Measurements from ENCODE around the gene NOS1AP. TPM values are rescaled to one million over a fixed set of nuclear protein-coding genes. Genes with fewer than 3 reads are reported as not detected.

NOS1AP gene
- total and polyA plus RNA-seq, 8 donors = 0.25 to 13.8 (median 6.2) TPM

DNA sequence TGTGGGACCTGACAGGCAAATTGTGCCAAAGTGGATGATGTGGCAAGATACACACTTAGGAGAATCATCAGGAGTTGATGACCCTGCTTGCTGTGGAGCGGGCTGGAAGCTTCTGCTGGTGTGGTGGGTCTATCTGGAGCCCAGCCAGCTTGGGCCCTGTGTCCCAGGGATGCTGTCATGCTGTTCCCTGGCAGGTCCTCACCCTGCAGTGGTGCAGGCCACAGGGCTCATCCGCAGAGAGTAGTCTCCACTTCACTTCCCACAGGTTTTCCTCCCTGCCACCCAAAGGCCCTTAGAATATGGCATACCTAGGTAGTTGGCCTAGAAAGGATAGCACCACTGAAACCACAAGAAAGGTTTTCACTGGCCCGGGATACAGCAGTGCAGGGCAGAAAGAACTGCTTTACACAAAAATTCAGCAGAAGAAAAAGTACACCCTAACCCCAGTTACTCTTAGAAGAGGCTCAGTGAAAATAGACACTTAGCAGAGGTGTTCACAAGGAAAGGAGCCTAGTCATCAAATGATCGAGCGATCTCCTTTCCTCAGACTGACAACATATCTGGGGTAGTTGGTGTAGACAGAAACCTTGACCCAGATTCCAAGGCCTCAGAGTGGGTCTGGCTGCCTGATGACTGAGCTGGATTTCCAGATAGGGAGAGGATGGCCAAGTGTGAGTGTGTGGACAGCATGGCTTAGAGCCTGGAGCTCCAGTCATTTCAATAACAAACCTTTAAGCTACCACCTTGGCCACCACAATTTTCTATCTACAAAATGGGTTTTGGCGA is 310.8 kb downstream of the NOS1AP start:
- H3K36me3 ChIP-seq = peaks cover 0 to 34% (median 19%) of the 10 kb centered on the region in 4 donors
- intact Hi-C loops (cut with DNase I; ENCODE audit: low total_unique reads) = no loop called here
- no peak for DNase-seq
- H3K4me1 ChIP-seq = peaks cover 0 to 9% (median 3%) of the 10 kb centered on the region in 4 donors
- no peaks in the 10 kb centered on the region for H3K9me3 ChIP-seq
- WGBS, 5 donors = 82 to 91% (median 88%) methylated on average over 6 of the region's 6 CpGs
- peak overlapping the region in 1 of 5 donors; percentile 86 for H3K27ac ChIP-seq
- TF ChIP-seq EP300 (IDR thresholded peaks at IDR 0.05) (no peak), POLR2AphosphoS5 (IDR thresholded peaks at IDR 0.05) (no peak)
- TF ChIP-seq, protein P1, sequence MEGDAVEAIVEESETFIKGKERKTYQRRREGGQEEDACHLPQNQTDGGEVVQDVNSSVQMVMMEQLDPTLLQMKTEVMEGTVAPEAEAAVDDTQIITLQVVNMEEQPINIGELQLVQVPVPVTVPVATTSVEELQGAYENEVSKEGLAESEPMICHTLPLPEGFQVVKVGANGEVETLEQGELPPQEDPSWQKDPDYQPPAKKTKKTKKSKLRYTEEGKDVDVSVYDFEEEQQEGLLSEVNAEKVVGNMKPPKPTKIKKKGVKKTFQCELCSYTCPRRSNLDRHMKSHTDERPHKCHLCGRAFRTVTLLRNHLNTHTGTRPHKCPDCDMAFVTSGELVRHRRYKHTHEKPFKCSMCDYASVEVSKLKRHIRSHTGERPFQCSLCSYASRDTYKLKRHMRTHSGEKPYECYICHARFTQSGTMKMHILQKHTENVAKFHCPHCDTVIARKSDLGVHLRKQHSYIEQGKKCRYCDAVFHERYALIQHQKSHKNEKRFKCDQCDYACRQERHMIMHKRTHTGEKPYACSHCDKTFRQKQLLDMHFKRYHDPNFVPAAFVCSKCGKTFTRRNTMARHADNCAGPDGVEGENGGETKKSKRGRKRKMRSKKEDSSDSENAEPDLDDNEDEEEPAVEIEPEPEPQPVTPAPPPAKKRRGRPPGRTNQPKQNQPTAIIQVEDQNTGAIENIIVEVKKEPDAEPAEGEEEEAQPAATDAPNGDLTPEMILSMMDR (IDR thresholded peaks at IDR 0.05) = no peak
- no peaks in the 10 kb centered on the region for H3K27me3 ChIP-seq
- H3K4me3 ChIP-seq = no peak overlapping the region

DNA sequence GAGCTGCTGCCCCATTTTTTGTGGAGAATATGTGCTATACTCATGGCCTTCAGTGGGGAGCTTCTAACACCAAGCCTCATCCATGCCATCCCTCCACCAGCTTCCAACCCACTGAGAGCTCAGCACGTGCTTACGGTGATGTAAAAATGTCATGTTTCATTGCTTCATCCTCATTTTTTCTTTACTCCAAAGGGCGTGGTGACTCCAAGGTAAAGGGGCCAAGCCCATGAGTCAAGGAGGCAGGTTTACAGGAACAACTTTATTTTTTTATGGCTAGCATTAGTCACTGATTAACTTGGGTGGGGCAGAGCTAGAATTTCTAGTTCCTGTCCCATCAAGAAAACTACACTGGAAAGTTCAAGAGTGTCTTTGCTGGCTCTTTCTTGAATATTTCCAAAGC is 311.9 kb downstream of the NOS1AP start, which contains the start of gene C1orf226:
C1orf226 (plus strand) TSS at position 346 of the 400 bp plus-strand sequence. CDS start 174 bp downstream, outside the sequence.
- Histone ChIP-seq H3K4me3 (no peak within 1 kb of the TSS), H3K36me3 (peaks cover 0 to 43% (median 15%) of the 10 kb centered on the region in 4 donors), H3K27me3 (no peaks in the 10 kb centered on the region), H3K4me1 (peaks cover 0 to 9% (median 3%) of the 10 kb centered on the region in 4 donors), H3K9me3 (no peaks in the 10 kb centered on the region), H3K27ac (peak within 1 kb of the TSS; percentile 38 to 89 (median 74))
- TF ChIP-seq POLR2AphosphoS5 (IDR thresholded peaks at IDR 0.05) = peak in 2 of 3 donors; percentile 36 to 60
- TF ChIP-seq, protein P1 (IDR thresholded peaks at IDR 0.05) = no peak
- WGBS, 5 donors = 30 to 77% (median 48%) methylated on average over 3 of the region's 3 CpGs
- intact Hi-C loops (cut with DNase I; ENCODE audit: low total_unique reads) = no loop called here
- DNase-seq = peak in 1 of 2 donors; percentile 90

DNA sequence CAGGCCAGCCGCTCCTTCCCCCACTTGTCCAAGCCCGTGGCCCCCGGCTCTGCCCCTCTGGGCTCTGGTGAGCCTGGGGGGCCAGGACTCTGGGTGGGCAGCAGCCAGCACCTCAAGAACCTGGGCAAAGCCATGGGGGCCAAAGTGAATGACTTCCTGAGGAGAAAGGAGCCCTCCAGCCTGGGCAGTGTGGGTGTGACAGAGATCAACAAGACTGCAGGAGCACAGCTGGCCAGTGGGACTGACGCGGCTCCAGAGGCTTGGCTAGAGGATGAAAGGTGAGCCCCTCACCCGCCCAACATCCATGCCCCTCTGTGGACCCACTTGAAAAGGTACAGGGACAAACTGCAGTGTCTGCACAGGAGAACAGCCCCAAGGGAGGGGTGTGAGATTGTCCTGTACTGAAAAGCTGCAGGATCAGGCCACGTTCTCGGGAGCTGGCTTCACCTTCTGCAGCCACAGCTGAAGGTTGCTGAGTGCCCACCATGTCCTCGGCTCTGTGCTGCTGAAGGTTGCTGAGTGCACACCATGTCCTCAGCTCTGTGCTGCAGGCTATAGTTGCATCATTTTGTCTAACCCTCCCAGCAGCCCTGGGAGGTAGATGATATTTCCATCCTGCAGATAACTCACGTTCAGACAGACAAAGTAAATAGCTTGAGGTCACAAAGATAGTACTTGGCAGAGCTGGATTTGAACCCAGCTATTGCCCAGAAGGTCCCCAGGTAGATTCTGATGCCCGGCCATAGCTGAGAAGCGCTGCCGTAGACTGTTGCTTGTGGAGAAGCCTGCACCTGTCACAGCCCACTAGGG is 312.7 kb downstream of the NOS1AP start:
- no peak for TF ChIP-seq EP300 (IDR thresholded peaks at IDR 0.05)
- 76 to 93% (median 84%) methylated on average over 12 to 13 of the region's 13 CpGs for WGBS, 5 donors
- intact Hi-C loops (cut with DNase I; ENCODE audit: low total_unique reads) = no loop called here
- Histone ChIP-seq H3K27me3 (no peaks in the 10 kb centered on the region), H3K4me3 (no peak overlapping the region), H3K9me3 (no peaks in the 10 kb centered on the region), H3K27ac (peak overlapping the region; percentile 38 to 89 (median 74)), H3K36me3 (peaks cover 0 to 43% (median 15%) of the 10 kb centered on the region in 4 donors), H3K4me1 (peaks cover 0 to 9% (median 3%) of the 10 kb centered on the region in 4 donors)
- no peak for DNase-seq

DNA sequence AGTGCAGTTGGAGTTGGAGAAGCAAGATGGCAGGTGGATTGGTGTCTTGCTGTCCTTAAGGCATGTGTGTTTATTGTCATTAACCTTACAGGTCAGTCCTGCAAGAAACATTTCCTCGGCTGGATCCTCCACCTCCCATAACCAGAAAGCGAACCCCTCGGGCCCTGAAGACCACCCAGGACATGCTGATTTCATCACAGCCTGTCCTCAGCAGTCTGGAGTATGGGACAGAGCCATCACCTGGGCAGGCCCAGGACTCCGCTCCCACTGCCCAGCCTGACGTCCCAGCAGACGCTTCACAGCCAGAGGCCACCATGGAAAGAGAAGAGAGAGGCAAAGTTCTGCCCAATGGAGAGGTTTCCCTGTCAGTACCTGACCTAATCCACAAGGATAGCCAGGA is 313.6 kb downstream of the NOS1AP start:
- Histone ChIP-seq H3K36me3 (peaks cover 0 to 43% (median 15%) of the 10 kb centered on the region in 4 donors), H3K4me1 (peaks cover 0 to 9% (median 3%) of the 10 kb centered on the region in 4 donors), H3K27ac (no peak overlapping the region), H3K27me3 (no peaks in the 10 kb centered on the region), H3K9me3 (no peaks in the 10 kb centered on the region), H3K4me3 (no peak overlapping the region)
- no peak for DNase-seq
- intact Hi-C loops (cut with DNase I; ENCODE audit: low total_unique reads) = no loop called here
- TF ChIP-seq, protein P1 (IDR thresholded peaks at IDR 0.05) = no peak
- TF ChIP-seq POLR2AphosphoS5 (IDR thresholded peaks at IDR 0.05) = no peak
- no peak for TF ChIP-seq EP300 (IDR thresholded peaks at IDR 0.05)
- TF ChIP-seq POLR2A (IDR thresholded peaks at IDR 0.05) = no peak
- WGBS, 5 donors = 82 to 99% (median 98%) methylated on average over 6 of the region's 6 CpGs

Data from stomach (tissue), 9 donors.